Neural progenitor cell (in vitro differentiated cells): Measurements from ENCODE around the gene DCP2. TPM values are rescaled to one million over a fixed set of nuclear protein-coding genes. Genes with fewer than 3 reads are reported as not detected.
A peak's percentile ranks its signal among the peaks of the same experiment; 100 is the strongest.

ENCODE experiments used
- DNase-seq: peaks from one replicate; pipeline ENCODE4 v3.0.0-alpha.2; 2016; ENCODE audit warnings: low spot score
- H2AFZ ChIP-seq: fragments of 200-600 bp; sonication (generic); replicated peaks from 2 replicates; pipeline ENCODE4 v1.6.1; 2016; ENCODE audit warnings: antibody characterized with exemption
- H3F3A ChIP-seq: fragments of 200-600 bp; sonication (generic); 2 replicates; pipeline ENCODE4 v1.6.1; 2016; ENCODE audit warnings: antibody characterized with exemption, low read depth
- H3K27ac ChIP-seq: fragments of 200-600 bp; sonication (generic); 2 replicates; pipeline ENCODE4 v1.5.1; 2016; ENCODE audit warnings: mild to moderate bottlenecking
- H3K27me3 ChIP-seq: fragments of 200-600 bp; sonication (generic); 2 replicates; pipeline ENCODE4 v1.6.1; 2016; ENCODE audit warnings: mild to moderate bottlenecking, moderate library complexity
- H3K36me3 ChIP-seq: fragments of 200-600 bp; sonication (generic); 2 replicates; pipeline ENCODE4 v1.5.1; 2016
- H3K4me1 ChIP-seq: fragments of 200-600 bp; sonication (generic); 2 replicates; pipeline ENCODE4 v1.6.1; 2016; ENCODE audit warnings: mixed run types
- H3K4me2 ChIP-seq: fragments of 200-600 bp; sonication (generic); 2 replicates; pipeline ENCODE4 v1.6.1; 2016
- H3K4me3 ChIP-seq: fragments of 200-600 bp; sonication (generic); 2 replicates; pipeline ENCODE4 v1.5.1; 2016
- H3K79me2 ChIP-seq: fragments of 200-600 bp; sonication (generic); 2 replicates; pipeline ENCODE4 v1.6.1; 2016; ENCODE audit warnings: low read depth
- H3K9ac ChIP-seq: fragments of 200-600 bp; sonication (generic); 2 replicates; pipeline ENCODE4 v1.6.1; 2016
- H3K9me3 ChIP-seq: fragments of 200-600 bp; sonication (generic); 2 replicates; pipeline ENCODE4 v1.5.1; 2016; ENCODE audit warnings: low read depth
- H4K20me1 ChIP-seq: fragments of 200-600 bp; sonication (generic); 2 replicates; pipeline ENCODE4 v1.6.1; 2016; ENCODE audit warnings: low read depth
- H3K27ac Mint-ChIP-seq: 3 replicates; pipeline ENCODE4 v1.8.0; 2021; ENCODE audit warnings: mixed read lengths
- H3K27me3 Mint-ChIP-seq: 2 replicates; pipeline ENCODE4 v1.8.0; 2022; ENCODE audit warnings: low read depth, mild to moderate bottlenecking, inconsistent platforms, moderate library complexity, mixed read lengths; ENCODE audit not compliant: insufficient read depth
- H3K36me3 Mint-ChIP-seq: 3 replicates; pipeline ENCODE4 v1.8.0; 2021; ENCODE audit warnings: mixed read lengths
- H3K4me1 Mint-ChIP-seq: 3 replicates; pipeline ENCODE4 v1.8.0; 2021; ENCODE audit warnings: mixed read lengths
- H3K4me3 Mint-ChIP-seq: 3 replicates; pipeline ENCODE4 v1.8.0; 2021; ENCODE audit warnings: mild to moderate bottlenecking, moderate library complexity, mixed read lengths
- H3K9me3 Mint-ChIP-seq: 3 replicates; pipeline ENCODE4 v1.8.0; 2020; ENCODE audit warnings: mixed read lengths
- EZH2 ChIP-seq: fragments of 200-600 bp; sonication (generic); IDR thresholded peaks from 2 replicates; pipeline ENCODE4 v1.6.1; 2017; ENCODE audit warnings: antibody characterized with exemption, mild to moderate bottlenecking, moderate library complexity
- EZH2phosphoT487 ChIP-seq: fragments of 200-600 bp; sonication (generic); IDR thresholded peaks from 2 replicates; pipeline ENCODE4 v1.6.1; 2017; ENCODE audit warnings: antibody characterized with exemption
- total RNA-seq: library from RNA; depleted of rRNA; stranded (reverse); fragments of >200 nt; gene quantifications from 2 replicates; pipeline ENCODE4 v1.2.3, GENCODE V29; 2015; ENCODE audit warnings: low replicate concordance
- TF ChIP-seq, protein P1 (sequence below): fragments of 200-600 bp; sonication (generic); IDR thresholded peaks from 2 replicates; pipeline ENCODE4 v1.5.1; 2017; ENCODE audit warnings: antibody characterized with exemption, mild to moderate bottlenecking

Gene DCP2
- total RNA-seq, 1 donor from 2014 or later, result 174 TPM

DNA sequence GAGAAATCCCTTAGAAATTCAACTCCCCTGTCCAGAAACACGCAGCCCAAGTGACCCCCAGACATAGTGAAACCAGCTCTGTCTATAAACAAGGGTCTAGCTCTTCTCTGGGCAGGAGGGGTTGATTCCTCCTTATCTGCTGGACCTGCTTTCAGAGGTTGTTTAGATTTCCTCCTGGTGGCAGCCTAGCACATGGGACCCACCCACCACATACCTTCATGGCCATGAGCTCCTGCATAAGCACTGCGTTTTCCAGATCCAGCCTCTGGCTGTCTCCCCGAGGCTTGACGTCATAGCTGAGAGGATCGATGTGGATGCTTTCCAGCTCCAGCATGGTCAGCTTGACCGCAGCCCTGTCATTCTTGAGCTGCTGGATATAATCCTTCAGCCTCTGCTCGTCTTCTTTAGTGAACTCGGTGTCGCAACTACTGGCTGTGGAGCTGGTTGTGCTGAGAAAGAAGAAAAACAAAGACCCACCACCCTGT is 77.0 kb downstream of the DCP2 start:
- DNase-seq, result no peak

DNA sequence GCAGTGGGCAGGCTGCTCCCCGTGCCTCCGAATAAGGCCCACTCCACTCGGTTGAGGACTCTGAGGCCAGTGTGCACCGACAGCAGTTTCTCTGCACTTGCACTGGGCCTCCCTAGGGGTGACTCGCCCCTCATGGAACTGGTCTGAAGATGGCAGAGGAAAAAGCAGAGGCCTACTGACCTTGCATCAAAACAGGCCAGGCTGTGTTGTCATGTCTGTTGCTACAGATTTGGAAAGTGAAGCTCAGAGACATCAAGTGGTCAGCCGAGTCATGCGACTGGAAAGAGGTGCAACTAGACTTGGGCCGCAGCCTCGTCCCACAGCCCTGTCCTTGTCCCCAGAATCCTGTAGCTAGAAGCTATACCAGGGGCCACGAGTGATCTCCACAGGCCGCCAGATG is 78.3 kb downstream of the DCP2 start:
- H3K4me1 ChIP-seq, result peaks cover 10% of the 10 kb centered on the region
- no peak overlapping the region for H3K4me2 ChIP-seq
- H3K9me3 ChIP-seq, result no peaks in the 10 kb centered on the region
- TF ChIP-seq, protein P1, sequence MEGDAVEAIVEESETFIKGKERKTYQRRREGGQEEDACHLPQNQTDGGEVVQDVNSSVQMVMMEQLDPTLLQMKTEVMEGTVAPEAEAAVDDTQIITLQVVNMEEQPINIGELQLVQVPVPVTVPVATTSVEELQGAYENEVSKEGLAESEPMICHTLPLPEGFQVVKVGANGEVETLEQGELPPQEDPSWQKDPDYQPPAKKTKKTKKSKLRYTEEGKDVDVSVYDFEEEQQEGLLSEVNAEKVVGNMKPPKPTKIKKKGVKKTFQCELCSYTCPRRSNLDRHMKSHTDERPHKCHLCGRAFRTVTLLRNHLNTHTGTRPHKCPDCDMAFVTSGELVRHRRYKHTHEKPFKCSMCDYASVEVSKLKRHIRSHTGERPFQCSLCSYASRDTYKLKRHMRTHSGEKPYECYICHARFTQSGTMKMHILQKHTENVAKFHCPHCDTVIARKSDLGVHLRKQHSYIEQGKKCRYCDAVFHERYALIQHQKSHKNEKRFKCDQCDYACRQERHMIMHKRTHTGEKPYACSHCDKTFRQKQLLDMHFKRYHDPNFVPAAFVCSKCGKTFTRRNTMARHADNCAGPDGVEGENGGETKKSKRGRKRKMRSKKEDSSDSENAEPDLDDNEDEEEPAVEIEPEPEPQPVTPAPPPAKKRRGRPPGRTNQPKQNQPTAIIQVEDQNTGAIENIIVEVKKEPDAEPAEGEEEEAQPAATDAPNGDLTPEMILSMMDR, result no peak
- TF ChIP-seq EZH2phosphoT487 (no peak), EZH2 (no peak)
- no peak overlapping the region for H3K4me3 ChIP-seq
- H3K36me3 ChIP-seq, result no peaks in the 10 kb centered on the region
- no peak overlapping the region for H3K4me3 Mint-ChIP-seq
- H3K79me2 ChIP-seq, result no peaks in the 10 kb centered on the region
- H4K20me1 ChIP-seq, result no peaks in the 10 kb centered on the region
- peaks cover 28% of the 10 kb centered on the region for H3K4me1 Mint-ChIP-seq
- no peak overlapping the region for H2AFZ ChIP-seq
- no peak overlapping the region for H3K27ac ChIP-seq
- no peaks in the 10 kb centered on the region for H3K9me3 Mint-ChIP-seq
- H3F3A ChIP-seq, result no peaks in the 10 kb centered on the region
- no peak overlapping the region for H3K9ac ChIP-seq
- no peak for DNase-seq
- no peaks in the 10 kb centered on the region for H3K27me3 ChIP-seq
- peaks cover 5% of the 10 kb centered on the region for H3K36me3 Mint-ChIP-seq
- peaks cover 6% of the 10 kb centered on the region for H3K27me3 Mint-ChIP-seq
- no peak overlapping the region for H3K27ac Mint-ChIP-seq

More for the DNA sequence above, 77.0 kb downstream of the DCP2 start:
- Mint-ChIP-seq H3K9me3 (no peaks in the 10 kb centered on the region), H3K4me3 (no peak overlapping the region), H3K27me3 (peaks cover 6% of the 10 kb centered on the region), H3K4me1 (peaks cover 15% of the 10 kb centered on the region), H3K27ac (no peak overlapping the region), H3K36me3 (peaks cover 7% of the 10 kb centered on the region)
- Histone ChIP-seq H4K20me1 (no peaks in the 10 kb centered on the region), H3K27ac (no peak overlapping the region), H3K4me1 (no peaks in the 10 kb centered on the region), H3K36me3 (no peaks in the 10 kb centered on the region), H3K9me3 (no peaks in the 10 kb centered on the region), H3F3A (no peaks in the 10 kb centered on the region), H3K4me2 (no peak overlapping the region), H3K27me3 (no peaks in the 10 kb centered on the region), H3K79me2 (no peaks in the 10 kb centered on the region), H3K9ac (no peak overlapping the region), H2AFZ (no peak overlapping the region), H3K4me3 (no peak overlapping the region)
- no peak for TF ChIP-seq EZH2

DNA sequence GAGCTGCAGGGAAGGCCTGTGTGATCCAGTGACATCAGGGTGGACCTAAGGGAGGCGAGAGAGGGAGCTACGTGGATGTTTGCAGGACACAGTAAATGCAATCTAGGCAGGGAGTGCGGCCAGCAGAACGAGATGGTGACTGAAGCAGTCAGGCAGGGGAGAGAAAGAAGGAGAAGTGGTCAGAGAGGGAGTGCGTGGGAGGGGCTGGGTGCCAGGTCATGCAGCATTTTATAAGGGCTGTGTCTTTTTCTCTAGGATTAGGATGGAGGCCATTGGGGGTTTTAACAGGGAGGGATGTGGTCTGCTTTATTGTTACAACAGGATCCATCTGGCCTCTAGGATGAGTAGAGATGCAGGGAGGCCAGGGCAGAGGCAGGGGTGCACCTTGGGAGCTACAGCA is 80.4 kb downstream of the DCP2 start:
- no peak overlapping the region for H3K27ac ChIP-seq
- H3K79me2 ChIP-seq, result no peaks in the 10 kb centered on the region
- no peaks in the 10 kb centered on the region for H3F3A ChIP-seq
- H3K27ac Mint-ChIP-seq, result peak overlapping the region; percentile 75
- H3K36me3 ChIP-seq, result no peaks in the 10 kb centered on the region
- H3K4me1 ChIP-seq, result peaks cover 10% of the 10 kb centered on the region
- H2AFZ ChIP-seq, result no peak overlapping the region
- no peaks in the 10 kb centered on the region for H3K9me3 ChIP-seq
- no peak overlapping the region for H3K4me3 ChIP-seq
- H3K4me3 Mint-ChIP-seq, result no peak overlapping the region
- H3K36me3 Mint-ChIP-seq, result peaks cover 3% of the 10 kb centered on the region
- no peaks in the 10 kb centered on the region for H3K9me3 Mint-ChIP-seq
- TF ChIP-seq EZH2phosphoT487 (no peak), EZH2 (no peak)
- TF ChIP-seq, protein P1, result no peak
- peaks cover 3% of the 10 kb centered on the region for H3K27me3 Mint-ChIP-seq
- no peaks in the 10 kb centered on the region for H4K20me1 ChIP-seq
- H3K4me1 Mint-ChIP-seq, result peaks cover 38% of the 10 kb centered on the region
- no peak overlapping the region for H3K9ac ChIP-seq
- no peak for DNase-seq
- H3K4me2 ChIP-seq, result no peak overlapping the region
- no peaks in the 10 kb centered on the region for H3K27me3 ChIP-seq

DNA sequence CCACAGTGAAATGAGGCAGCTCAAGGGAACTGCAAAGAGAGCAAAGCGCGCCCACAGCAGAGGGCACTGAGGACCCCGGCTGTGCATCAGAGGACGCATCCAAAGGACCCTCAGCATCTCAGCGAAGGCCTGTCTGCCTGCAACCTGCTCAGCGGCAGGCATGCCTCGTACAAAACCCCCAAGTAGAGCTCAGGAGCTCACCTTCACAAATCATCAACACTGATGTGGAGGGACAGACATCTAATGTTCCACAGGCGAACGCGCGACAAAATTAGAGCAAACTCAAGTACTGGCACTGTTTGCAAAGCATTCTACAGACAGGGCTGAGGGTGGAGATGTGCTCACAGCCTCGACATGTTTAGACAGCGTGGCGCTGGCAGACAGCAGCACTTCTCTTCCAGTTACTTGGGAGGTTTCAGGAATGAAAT is 81.0 kb downstream of the DCP2 start:
- H3K4me2 ChIP-seq, result no peak overlapping the region
- Mint-ChIP-seq H3K4me1 (peaks cover 38% of the 10 kb centered on the region), H3K27ac (peak overlapping the region; percentile 7), H3K4me3 (no peak overlapping the region), H3K36me3 (peaks cover 3% of the 10 kb centered on the region), H3K9me3 (no peaks in the 10 kb centered on the region), H3K27me3 (no peaks in the 10 kb centered on the region)
- H2AFZ ChIP-seq, result peak overlapping the region; percentile 26
- no peaks in the 10 kb centered on the region for H4K20me1 ChIP-seq
- no peaks in the 10 kb centered on the region for H3F3A ChIP-seq
- H3K4me3 ChIP-seq, result no peak overlapping the region
- H3K27me3 ChIP-seq, result no peaks in the 10 kb centered on the region
- H3K36me3 ChIP-seq, result no peaks in the 10 kb centered on the region
- H3K9me3 ChIP-seq, result no peaks in the 10 kb centered on the region
- H3K27ac ChIP-seq, result no peak overlapping the region
- H3K9ac ChIP-seq, result no peak overlapping the region
- H3K79me2 ChIP-seq, result no peaks in the 10 kb centered on the region
- DNase-seq, result peak; percentile 42
- TF ChIP-seq EZH2, result no peak
- TF ChIP-seq, protein P1, result peak; percentile 27
- H3K4me1 ChIP-seq, result peaks cover 10% of the 10 kb centered on the region
